Limb (tissue), 2 donors: ENCODE measurements around the gene ZBTB47.

Experiments
- DNase-seq, 2 donors: peaks; one replicate each; pipeline ENCODE4 v3.0.0-alpha.2; 2016; ENCODE audit errors: extremely low spot score in 2 of 2

The ZBTB47 gene

DNA sequence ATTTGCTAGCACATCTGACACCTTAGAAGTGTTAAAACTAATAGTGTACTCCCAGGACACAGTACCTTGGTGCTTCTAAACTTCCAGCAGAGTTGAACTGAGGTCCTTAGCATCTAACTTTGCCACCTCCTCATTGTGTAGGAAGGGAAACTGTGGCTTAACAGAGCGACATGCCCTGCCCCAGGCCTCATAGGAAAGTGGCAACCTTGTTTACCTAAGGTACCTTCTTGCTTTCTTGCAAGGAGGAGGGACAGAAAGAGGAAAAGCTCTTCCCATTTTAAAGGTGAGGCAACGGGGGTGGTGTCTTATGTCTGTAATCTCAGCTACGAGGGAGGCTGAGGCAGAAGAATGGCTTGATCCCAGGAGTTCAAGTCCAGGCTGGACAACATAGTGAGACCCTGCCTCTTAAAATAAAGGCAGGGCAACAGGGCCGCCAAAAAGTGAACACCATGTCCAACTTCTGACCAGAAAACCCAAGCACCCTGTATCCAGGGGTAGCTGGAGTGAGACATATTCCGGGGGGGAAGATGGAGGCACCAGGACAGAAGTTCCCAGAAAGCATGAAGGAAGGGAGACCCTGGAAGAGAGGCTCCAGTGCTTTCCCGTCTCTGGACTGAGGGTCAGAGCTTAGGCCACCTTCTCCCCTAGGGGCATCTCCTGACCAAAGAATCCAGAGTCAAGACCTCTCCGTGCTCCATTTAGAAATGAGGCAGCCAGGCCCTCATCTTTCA lies 31.3 kb downstream of the ZBTB47 start:
- no peak for DNase-seq

GRCh38 chr3:42685363-42685881 lies 31.9 kb downstream of the ZBTB47 start, which contains the start of gene KLHL40:
KLHL40 (plus strand) TSS chr3:42685537; CDS start chr3:42685619, 82 bp downstream.
- no peak for DNase-seq

DNA sequence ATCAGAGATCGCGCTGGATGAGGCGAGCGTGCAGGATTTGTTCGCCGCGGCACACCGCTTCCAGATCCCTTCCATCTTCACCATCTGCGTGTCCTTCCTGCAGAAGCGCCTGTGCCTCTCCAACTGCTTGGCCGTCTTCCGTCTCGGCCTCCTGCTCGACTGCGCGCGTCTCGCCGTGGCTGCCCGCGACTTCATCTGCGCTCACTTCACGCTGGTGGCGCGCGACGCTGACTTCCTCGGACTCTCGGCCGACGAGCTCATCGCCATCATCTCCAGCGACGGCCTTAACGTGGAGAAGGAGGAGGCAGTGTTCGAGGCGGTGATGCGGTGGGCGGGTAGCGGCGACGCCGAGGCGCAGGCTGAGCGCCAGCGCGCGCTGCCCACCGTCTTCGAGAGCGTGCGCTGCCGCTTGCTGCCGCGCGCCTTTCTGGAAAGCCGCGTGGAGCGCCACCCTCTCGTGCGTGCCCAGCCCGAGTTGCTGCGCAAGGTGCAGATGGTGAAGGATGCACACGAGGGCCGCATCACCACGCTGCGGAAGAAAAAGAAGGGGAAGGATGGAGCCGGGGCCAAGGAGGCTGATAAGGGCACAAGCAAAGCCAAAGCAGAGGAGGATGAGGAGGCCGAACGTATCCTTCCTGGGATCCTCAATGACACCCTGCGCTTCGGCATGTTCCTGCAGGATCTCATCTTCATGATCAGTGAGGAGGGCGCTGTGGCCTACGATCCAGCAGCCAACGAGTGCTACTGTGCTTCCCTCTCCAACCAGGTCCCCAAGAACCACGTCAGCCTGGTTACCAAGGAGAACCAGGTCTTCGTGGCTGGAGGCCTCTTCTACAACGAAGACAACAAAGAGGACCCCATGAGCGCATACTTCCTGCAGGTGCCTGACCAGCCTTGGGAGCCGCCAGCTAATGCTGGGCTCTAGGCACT lies 32.7 kb downstream of the ZBTB47 start:
- DNase-seq = no peak

GRCh38 chr3:42686832-42687650 lies 33.5 kb downstream of the ZBTB47 start:
- no peak for DNase-seq

GRCh38 chr3:42688016-42688415 lies 34.5 kb downstream of the ZBTB47 start:
- no peak for DNase-seq

DNA sequence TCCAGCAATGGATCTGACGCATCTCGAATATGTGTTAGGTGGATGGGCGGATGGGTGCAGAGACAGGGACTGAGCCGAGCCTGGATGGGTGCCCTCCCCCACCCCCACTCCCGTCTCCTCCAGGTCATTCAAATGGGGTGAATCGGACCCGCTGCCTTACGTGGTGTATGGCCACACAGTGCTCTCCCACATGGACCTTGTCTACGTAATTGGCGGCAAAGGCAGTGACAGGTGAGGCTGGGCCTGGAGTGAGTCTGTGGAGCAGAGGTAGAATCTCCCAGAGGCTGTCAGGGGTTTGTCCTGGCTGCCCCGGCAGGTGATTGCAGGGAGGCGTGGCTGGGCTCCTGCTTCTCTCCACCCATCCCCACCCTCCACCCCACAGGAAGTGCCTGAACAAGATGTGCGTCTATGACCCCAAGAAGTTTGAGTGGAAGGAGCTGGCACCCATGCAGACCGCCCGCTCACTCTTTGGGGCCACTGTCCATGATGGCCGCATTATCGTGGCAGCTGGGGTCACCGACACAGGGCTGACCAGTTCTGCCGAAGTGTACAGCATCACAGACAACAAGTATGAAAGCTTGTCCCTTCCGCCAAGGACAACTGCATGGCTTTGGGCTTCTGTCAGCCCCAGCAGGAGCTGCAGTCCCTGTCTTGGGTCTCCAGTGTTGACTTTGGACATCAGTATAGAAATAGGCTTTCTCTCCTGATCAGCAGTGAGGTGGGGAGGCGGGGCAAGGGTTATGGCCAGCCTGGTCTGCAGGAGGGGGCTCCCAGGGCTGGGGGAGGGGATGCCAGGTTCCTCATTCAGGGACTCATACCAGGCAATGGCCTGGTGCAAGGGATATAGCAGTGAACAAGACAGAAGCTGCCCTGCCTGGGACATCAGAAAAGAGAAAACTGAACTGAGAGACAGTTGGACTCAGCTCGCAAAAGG lies 35.3 kb downstream of the ZBTB47 start:
- DNase-seq = no peak

- no peak for DNase-seq
Observed at GRCh38 chr3:42689421-42690014, 36.0 kb downstream of the ZBTB47 start.

GRCh38 chr3:42690191-42690590 lies 36.7 kb downstream of the ZBTB47 start:
- no peak for DNase-seq

GRCh38 chr3:42690766-42691680 lies 37.5 kb downstream of the ZBTB47 start:
- no peak for DNase-seq

GRCh38 chr3:42691816-42692666 lies 38.5 kb downstream of the ZBTB47 start:
- DNase-seq = peak in 1 of 2 donors; percentile 5

DNA sequence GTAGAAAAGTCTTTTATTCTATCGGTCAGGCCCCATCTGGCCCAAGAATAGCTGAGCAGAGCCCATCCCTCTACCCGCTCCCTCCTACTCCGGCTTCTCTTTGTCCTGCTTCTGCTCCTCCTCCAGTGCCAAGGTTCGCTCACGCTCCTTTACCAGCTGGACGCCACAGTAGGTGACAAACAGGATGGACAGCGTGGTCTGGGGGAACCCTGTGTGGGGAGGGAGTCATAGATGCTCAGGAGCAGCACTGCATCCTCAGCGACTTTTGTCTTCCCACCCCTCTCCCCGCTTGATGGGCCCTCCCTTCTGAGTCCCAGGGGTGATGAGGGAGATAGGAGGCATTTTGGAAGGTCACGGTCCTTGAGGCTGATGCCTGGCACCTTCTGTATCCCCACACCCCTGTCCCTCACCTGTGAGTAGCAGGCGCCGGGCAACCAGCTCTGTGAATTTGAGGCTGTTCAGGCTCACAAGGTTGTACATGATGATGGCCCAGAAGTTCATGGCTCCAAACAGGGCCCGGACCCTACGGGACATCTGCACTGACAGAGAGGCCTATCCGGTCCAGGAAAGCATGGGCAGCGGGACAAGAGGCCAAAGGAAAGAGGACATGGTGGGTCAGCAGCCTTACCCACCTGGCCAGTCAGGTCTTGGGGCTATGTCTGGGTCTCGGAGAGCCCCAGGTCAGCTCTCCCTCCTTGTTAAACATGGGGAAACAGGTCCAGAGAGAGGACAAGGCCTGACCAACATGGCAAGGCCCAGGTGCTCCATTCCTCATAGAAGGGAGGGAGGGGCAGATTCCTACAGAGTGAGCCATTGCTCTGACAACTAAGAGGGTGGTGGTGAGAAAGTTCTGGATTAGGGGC lies 39.4 kb downstream of the ZBTB47 start:
- peak in 1 of 2 donors; percentile 9 for DNase-seq

DNA sequence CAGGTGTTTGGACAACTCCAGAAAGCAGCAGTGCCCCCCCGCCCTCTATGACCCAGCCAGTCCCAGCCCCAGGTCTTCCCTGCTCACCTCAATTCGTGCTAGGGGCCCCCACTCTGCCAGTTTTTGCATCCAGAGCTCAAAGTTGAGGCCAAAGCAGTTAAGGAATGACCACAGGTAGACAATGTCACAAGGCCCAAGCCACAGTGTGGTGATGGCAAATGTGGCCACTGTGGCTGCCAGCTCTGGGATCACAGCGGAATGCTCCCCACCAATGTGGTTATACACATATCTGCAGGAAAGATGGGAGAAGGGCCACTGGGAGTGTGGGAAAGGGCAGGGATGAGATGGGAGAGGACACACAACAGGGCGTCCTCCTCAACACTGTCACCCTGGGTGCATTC lies 40.0 kb downstream of the ZBTB47 start:
- DNase-seq = peak in 1 of 2 donors; percentile 9

DNA sequence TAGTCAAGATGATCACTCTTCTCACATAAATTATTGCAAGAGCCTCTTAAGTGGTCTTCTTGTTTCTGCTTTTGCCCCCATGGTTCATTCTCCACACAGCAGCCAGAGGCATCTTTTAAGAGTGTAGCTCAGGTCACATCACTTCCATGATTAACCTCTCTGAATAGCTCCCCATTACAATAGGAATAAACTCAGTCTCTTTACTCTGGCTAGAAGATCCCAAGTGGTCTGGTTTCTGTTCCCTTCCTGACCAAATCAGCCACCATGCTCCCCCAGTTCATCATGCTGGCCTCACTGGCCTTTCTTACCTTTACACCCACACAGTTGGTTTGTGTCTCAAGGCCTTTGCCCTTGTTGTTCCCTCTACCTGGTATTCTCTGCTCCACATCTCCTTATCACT lies 40.9 kb downstream of the ZBTB47 start:
- DNase-seq = no peak

DNA sequence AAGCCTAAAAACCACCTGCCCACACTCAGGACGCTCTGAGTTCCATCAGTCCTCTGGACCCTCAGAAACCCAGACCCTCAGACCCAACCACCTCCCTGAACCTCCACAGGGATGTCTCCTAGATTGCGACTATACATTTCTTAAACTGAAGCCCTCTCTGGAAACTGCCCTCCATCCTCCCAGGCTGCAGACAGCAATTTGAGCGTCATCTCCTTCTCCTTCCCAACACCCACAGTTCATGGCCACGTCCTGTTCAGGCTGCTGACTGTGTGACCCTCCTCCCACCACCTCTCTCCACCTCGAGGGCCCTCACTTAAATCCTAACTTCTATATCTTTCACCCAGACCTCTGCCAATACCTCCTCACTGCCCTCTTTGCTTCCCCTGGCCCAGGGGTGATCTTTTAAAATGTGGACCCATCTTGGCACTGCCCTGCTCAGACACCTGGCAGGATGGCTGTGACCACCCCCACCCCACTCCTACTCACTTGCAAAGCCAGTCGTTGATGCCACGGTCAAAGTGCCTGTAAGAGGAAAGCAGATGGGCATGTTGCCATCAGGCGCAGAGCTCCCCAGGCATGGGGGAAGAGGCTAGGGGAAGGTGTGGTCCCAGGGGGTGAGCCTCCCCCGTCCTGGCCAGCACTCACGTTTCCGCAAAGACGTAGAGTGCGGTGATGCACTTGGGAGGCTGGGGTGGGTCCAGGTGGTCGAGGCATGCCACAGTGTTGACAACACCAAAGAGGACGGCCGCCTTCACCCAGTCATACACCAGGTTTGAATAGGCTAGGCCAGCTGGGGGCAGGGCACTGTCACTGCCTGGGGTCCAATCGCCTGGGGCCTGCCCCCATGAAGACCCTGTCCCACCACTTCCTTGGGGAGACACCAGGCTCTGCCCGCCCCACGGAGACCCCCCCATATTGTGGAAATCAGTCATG lies 43.1 kb downstream of the ZBTB47 start:
- DNase-seq = peak in 1 of 2 donors; percentile 16

GRCh38 chr3:42697289-42698051 lies 44.0 kb downstream of the ZBTB47 start:
- no peak for DNase-seq
